PFSK-1 (cell line): ENCODE data around the gene DDX52.

ENCODE experiments used
- FOXP2 ChIP-seq: optimal IDR thresholded peaks from 2 replicates; pipeline ENCODE3; 2011; ENCODE audit warnings: borderline replicate concordance, control low read depth, inconsistent platforms; ENCODE audit not compliant: insufficient read depth; ENCODE audit errors: extremely low read length, extremely low read depth
- POLR2AphosphoS5 ChIP-seq: IDR thresholded peaks from 2 replicates; pipeline ENCODE4 v1.6.1; 2012; ENCODE audit warnings: low read depth, mild to moderate bottlenecking, control low read depth, low read length, moderate library complexity
- SIN3A ChIP-seq: IDR thresholded peaks from 2 replicates; pipeline ENCODE4 v1.6.1; 2012; ENCODE audit warnings: mild to moderate bottlenecking, low read length, moderate library complexity, borderline replicate concordance; ENCODE audit not compliant: insufficient read depth
- TAF1 ChIP-seq: IDR thresholded peaks from 2 replicates; pipeline ENCODE4 v1.6.1; 2012; ENCODE audit warnings: low read length, control low read depth, borderline replicate concordance; ENCODE audit not compliant: insufficient read depth
- TF ChIP-seq, protein P1 (sequence below), 2 experiments: IDR thresholded peaks; 2 replicates each; pipeline versions ENCODE4 v1.6.1 to v1.8.0; 2011 to 2012; ENCODE audit warnings: low read depth in 2 of 2, low read length in 2 of 2, control low read depth in 1 of 2, inconsistent platforms in 1 of 2, mild to moderate bottlenecking in 1 of 2, moderate library complexity in 1 of 2; ENCODE audit not compliant: insufficient read depth in 1 of 2

The DDX52 gene

DNA sequence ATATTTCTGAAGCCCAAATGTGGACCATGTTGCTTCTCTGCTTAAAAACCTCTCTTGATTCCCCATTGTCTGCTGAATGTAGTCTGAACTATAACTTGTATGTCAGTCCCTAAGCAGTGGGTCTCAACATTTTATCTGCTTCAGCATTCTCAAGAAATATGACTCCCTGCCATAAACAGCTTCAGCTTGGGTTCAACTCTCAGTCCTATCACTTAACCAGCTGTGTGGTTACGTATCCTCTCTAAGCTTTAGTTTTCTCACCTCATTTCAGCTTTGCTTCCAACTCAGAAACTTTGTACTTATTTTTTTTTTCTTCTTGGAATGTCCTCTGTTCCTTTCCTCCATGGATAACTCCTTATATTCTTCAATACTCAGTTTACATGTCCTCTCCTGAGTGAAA is 4.6 kb upstream of the DDX52 start:
- no peak for TF ChIP-seq POLR2AphosphoS5

DNA sequence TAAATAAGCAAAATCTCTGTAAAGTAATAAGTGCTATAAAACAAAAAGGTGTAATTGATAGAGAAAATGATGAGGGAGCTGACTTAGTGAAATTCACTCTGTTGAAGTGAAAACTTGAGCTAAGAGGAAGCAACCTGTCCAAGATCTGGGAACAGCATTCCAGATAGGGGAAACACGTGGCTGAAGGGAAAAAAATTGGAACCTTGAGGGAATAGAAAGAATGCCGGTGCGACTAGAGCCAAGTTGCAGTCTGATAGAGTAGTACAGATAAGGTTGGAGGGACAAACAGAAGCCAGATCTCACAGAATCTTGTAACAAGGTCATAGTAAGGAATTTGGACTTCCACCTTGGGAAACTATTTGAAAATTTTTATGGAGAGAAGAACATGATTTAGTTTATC is 623 bp upstream of the DDX52 start:
- TF ChIP-seq SIN3A (no peak), TAF1 (no peak), FOXP2 (no peak)
- TF ChIP-seq, protein P1, sequence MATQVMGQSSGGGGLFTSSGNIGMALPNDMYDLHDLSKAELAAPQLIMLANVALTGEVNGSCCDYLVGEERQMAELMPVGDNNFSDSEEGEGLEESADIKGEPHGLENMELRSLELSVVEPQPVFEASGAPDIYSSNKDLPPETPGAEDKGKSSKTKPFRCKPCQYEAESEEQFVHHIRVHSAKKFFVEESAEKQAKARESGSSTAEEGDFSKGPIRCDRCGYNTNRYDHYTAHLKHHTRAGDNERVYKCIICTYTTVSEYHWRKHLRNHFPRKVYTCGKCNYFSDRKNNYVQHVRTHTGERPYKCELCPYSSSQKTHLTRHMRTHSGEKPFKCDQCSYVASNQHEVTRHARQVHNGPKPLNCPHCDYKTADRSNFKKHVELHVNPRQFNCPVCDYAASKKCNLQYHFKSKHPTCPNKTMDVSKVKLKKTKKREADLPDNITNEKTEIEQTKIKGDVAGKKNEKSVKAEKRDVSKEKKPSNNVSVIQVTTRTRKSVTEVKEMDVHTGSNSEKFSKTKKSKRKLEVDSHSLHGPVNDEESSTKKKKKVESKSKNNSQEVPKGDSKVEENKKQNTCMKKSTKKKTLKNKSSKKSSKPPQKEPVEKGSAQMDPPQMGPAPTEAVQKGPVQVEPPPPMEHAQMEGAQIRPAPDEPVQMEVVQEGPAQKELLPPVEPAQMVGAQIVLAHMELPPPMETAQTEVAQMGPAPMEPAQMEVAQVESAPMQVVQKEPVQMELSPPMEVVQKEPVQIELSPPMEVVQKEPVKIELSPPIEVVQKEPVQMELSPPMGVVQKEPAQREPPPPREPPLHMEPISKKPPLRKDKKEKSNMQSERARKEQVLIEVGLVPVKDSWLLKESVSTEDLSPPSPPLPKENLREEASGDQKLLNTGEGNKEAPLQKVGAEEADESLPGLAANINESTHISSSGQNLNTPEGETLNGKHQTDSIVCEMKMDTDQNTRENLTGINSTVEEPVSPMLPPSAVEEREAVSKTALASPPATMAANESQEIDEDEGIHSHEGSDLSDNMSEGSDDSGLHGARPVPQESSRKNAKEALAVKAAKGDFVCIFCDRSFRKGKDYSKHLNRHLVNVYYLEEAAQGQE (IDR thresholded peaks at IDR 0.05; ENCODE audit: insufficient read depth in 1 of 2, low read depth in 2 of 2, low read length in 2 of 2), result no peak

DNA sequence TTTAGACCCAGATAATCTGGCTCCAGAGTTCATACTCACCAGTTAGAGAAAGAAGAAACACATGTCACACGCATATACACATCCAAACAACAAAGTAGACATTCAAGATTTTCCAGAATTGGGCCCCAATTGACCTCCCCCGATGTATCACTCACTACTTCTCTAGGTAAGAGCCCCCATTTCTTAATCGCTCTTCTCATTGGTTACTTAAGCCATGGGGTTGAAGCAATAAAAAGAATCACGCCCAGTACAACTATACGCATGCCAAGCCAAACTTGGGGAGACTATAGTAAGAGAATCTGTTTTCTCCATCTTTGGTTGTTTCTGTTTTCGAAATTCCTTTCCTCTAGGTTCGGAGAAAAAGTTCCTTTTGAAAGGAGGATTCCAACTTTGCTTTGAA is 565 bp downstream of the DDX52 start:
- TF ChIP-seq SIN3A (no peak), POLR2AphosphoS5 (no peak), FOXP2 (no peak), TAF1 (no peak)
- TF ChIP-seq, protein P1 (IDR thresholded peaks at IDR 0.05; ENCODE audit: insufficient read depth in 1 of 2, low read depth in 2 of 2, low read length in 2 of 2), result no peak

DNA sequence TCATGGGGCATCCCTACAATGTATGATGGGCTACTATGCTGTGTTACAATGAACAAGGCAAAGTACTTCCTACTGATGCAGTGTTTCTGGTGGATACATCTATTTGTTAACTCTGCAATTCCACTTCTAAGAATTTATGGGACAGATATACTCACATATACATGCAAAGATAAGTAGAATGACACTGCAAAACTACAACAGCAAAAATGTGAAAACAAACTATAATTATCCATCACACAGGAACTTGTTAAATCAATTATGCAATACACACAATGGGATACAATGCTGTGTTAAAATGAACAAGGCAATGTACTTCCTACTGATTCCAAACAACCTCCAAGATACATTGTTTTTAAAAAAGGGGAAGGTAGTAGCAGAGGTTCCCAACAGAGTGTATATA is 3.2 kb downstream of the DDX52 start:
- TF ChIP-seq TAF1 (no peak), POLR2AphosphoS5 (no peak), FOXP2 (no peak), SIN3A (no peak)
- TF ChIP-seq, protein P1 (IDR thresholded peaks at IDR 0.05; ENCODE audit: insufficient read depth in 1 of 2, low read depth in 2 of 2, low read length in 2 of 2), result no peak

DNA sequence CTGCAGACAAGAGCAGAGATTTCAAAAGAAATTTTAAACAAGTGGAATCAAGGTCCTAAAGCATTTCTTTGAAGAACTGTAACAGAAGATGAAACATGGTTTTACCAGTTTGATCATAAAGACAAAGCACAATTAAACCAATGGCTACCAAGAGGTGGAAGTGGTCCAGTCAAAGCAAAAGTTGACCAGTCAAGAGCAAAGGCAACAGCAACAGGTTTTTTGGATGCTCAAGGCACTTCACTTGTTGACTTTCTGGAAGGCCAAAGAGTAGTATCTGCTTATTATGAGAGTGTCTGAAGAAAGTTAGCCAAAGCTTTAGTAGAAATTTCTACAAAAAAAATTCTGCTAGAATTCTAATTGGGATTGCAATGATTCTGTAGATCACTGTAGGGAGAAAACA is 5.3 kb downstream of the DDX52 start:
- TF ChIP-seq POLR2AphosphoS5 (no peak), SIN3A (no peak), FOXP2 (no peak), TAF1 (no peak)
- TF ChIP-seq, protein P1 (IDR thresholded peaks at IDR 0.05; ENCODE audit: insufficient read depth in 1 of 2, low read depth in 2 of 2, low read length in 2 of 2), result no peak
